ENCODE measurements around the gene LRRC59. TPM values are rescaled to one million over a fixed set of nuclear protein-coding genes. Genes with fewer than 3 reads are reported as not detected.
A peak's percentile ranks its signal among the peaks of the same experiment; 100 is the strongest.

Gene LRRC59
- total and polyA plus RNA-seq, 2 of the 8 experiments (the other 6 are each of a cell fraction or from before 2014, with no cell fraction given), result 48.3 to 117 TPM

GRCh38 chr17:50362661-50363060, 34.7 kb downstream of the LRRC59 start:
- Histone ChIP-seq H3K27ac (ENCODE audit: low read depth, low read length) (no peak overlapping the region), H4K8ac (ENCODE audit: extremely low read depth, insufficient read depth, low read length) (no peak overlapping the region), H3K9me3 (ENCODE audit: insufficient read depth in 2 of 2, low read depth in 1 of 2, low read length in 1 of 2) (no peaks in the 10 kb centered on the region), H2BK12ac (ENCODE audit: low read depth, low read length) (no peak overlapping the region), H3K79me1 (ENCODE audit: low read depth, low read length) (no peaks in the 10 kb centered on the region), H3K4me3 (ENCODE audit: extremely low read depth in 1 of 4, insufficient read depth in 2 of 4, low read depth in 3 of 4, low read length in 4 of 4) (no peak overlapping the region), H2BK5ac (ENCODE audit: low read depth, low read length) (no peak overlapping the region), H2AK5ac (ENCODE audit: low read depth, low read length) (no peak overlapping the region), H2BK20ac (ENCODE audit: low read length) (no peak overlapping the region), H2AFZ (ENCODE audit: low read length) (no peak overlapping the region), H3K4me2 (ENCODE audit: insufficient read depth in 1 of 2, low read depth in 2 of 2, low read length in 2 of 2) (no peak overlapping the region; a peak in 1 of 4 replicates), H3K9ac (replicated peaks in 1 of 4; ENCODE audit: extremely low read depth in 1 of 4, low read depth in 3 of 4, low read length in 3 of 4) (no peak overlapping the region), H4K91ac (replicated peaks; ENCODE audit: insufficient read length, low read length) (no peak overlapping the region), H3K27me3 (replicated peaks in 1 of 4; ENCODE audit: control insufficient read depth in 3 of 4, extremely low read depth in 1 of 4, insufficient read depth in 3 of 4, low read length in 3 of 4) (no peaks in the 10 kb centered on the region), H3K23ac (ENCODE audit: insufficient read length) (no peak overlapping the region), H2BK120ac (replicated peaks; ENCODE audit: low read depth, low read length) (no peak overlapping the region), H3K79me2 (ENCODE audit: control insufficient read depth in 1 of 2, insufficient read depth in 2 of 2, low read length in 2 of 2) (no peaks in the 10 kb centered on the region), H3K36me3 (ENCODE audit: control insufficient read depth in 2 of 4, insufficient read depth in 4 of 4, low read length in 3 of 4) (peaks cover 14 to 21% (median 20%) of the 10 kb centered on the region in 4 experiments), H3K14ac (ENCODE audit: insufficient read length) (no peak overlapping the region), H3K4ac (replicated peaks; ENCODE audit: insufficient read length, low read depth, low read length) (no peak overlapping the region), H3K18ac (ENCODE audit: extremely low read depth, low read length) (no peak overlapping the region), H3K23me2 (ENCODE audit: low read depth, low read length) (no peaks in the 10 kb centered on the region), H4K5ac (ENCODE audit: insufficient read length, low read depth, low read length) (no peak overlapping the region), H3K56ac (replicated peaks; ENCODE audit: insufficient read length, low read depth, low read length) (no peak overlapping the region), H3K4me1 (replicated peaks in 1 of 4; ENCODE audit: control insufficient read depth in 3 of 4, insufficient read depth in 4 of 4, low read length in 3 of 4) (peaks cover 0 to 27% (median 11%) of the 10 kb centered on the region in 4 experiments; a peak in 6 of 7 replicates), H2BK15ac (ENCODE audit: low read length) (no peak overlapping the region), H4K20me1 (replicated peaks in 1 of 2; ENCODE audit: control insufficient read depth in 1 of 2, insufficient read depth in 2 of 2, low read length in 2 of 2) (peaks cover 8 to 23% of the 10 kb centered on the region in 2 experiments)
- CTCF ChIA-PET (ENCODE audit: partially characterized antibody), result interaction anchor here (0.6 to 6.1 kb wide), 37 partner anchors 8 to 1125 kb away, joined by 3 to 58 read pairs (median 6); partner anchors contain the start of genes ACSF2, COL1A1, EME1 and LRRC59
- FAIRE-seq (no peak), DNase-seq (ENCODE audit: low read depth in 1 of 2, low spot score in 2 of 2) (no peak)
- POLR2A ChIA-PET (ENCODE audit: partially characterized antibody), result interaction anchor here (0.5 to 20.2 kb wide), 10 partner anchors 7 to 185 kb away, joined by 3 to 313 read pairs (median 6); partner anchors contain the start of genes EME1, LRRC59, MRPL27 and XYLT2
- no peak for TF ChIP-seq CTBP2 (IDR thresholded peaks at IDR 0.05; ENCODE audit: borderline replicate concordance, insufficient read depth, insufficient read length, low read length)
- no peak for TF ChIP-seq YY1 (IDR thresholded peaks at IDR 0.05; ENCODE audit: low read depth, low read length)
- TF ChIP-seq RBBP5 (IDR thresholded peaks at IDR 0.05; ENCODE audit: borderline replicate concordance, low read depth, low read length), result no peak
- no peak for TF ChIP-seq KDM5A (IDR thresholded peaks at IDR 0.05; ENCODE audit: low read length)
- TF ChIP-seq POLR2AphosphoS5 (IDR thresholded peaks at IDR 0.05; ENCODE audit: low read depth, low read length), result peak; percentile 36; the same call in 1 of the 2 replicates
- 94% methylated on average over 7 of the region's 7 CpGs; no CpG with 5 or more reads in 1 of the 2 experiments for WGBS, 2 experiments (ENCODE audit: extremely low coverage in 1 of 2, insufficient coverage in 1 of 2, insufficient read length in 1 of 2, insufficient replicate concordance in 2 of 2, low coverage in 1 of 2, low lambda C conversion rate in 2 of 2, missing lambda C conversion rate in 1 of 2)
